ENCODE measurements around the gene COL12A1. TPM values are rescaled to one million over a fixed set of nuclear protein-coding genes. Genes with fewer than 3 reads are reported as not detected.

Gene COL12A1
- total RNA-seq, 1 experiment from 2014 or later = 9.5 TPM

GRCh38 chr6:75065523-75065922 is 140.3 kb downstream of the COL12A1 start:
- H3K4me1 ChIP-seq (ENCODE audit: insufficient read depth, low read length, poor library complexity, severe bottlenecking) = peaks cover 13% of the 10 kb centered on the region
- POLR2A ChIA-PET (ENCODE audit: low non-redundant PET) = no interaction called here

GRCh38 chr6:75052491-75052890 is 153.4 kb downstream of the COL12A1 start:
- DNase-seq (ENCODE audit: low spot score) = no peak
- intact Hi-C loops (cut with micrococcal nuclease; ENCODE audit: unreplicated experiment) = no loop called here
- no peaks in the 10 kb centered on the region for H3K27me3 ChIP-seq (replicated peaks; ENCODE audit: insufficient read depth, low read depth, low read length, poor library complexity)
- no peaks in the 10 kb centered on the region for H3K36me3 ChIP-seq (ENCODE audit: insufficient read depth, low read length, poor library complexity, severe bottlenecking)
- TF ChIP-seq EZH2 (IDR thresholded peaks at IDR 0.05; ENCODE audit: borderline replicate concordance, low read depth, low read length, poor library complexity, severe bottlenecking) = no peak
- TF ChIP-seq CTCF (conservative IDR thresholded peaks at IDR 0.05; ENCODE audit: low read depth, low read length) = no peak
- BruUV-seq (replicated peaks) = no TSS peak
- CTCF ChIA-PET = no interaction called here
- POLR2A ChIA-PET (ENCODE audit: low non-redundant PET) = no interaction called here
- no peaks in the 10 kb centered on the region for H3K9me3 ChIP-seq (ENCODE audit: low read depth, low read length, poor library complexity, severe bottlenecking)
- H3K4me3 ChIP-seq (ENCODE audit: low read depth, low read length, poor library complexity, severe bottlenecking) = no peak overlapping the region
- no peak overlapping the region for H3K27ac ChIP-seq (ENCODE audit: low read depth, low read length, poor library complexity, severe bottlenecking)
- no peaks in the 10 kb centered on the region for H3K4me1 ChIP-seq (ENCODE audit: insufficient read depth, low read length, poor library complexity, severe bottlenecking)

More at GRCh38 chr6:75065523-75065922, 140.3 kb downstream of the COL12A1 start:
- intact Hi-C loops (cut with micrococcal nuclease; ENCODE audit: unreplicated experiment) = no loop called here
- H3K9me3 ChIP-seq (ENCODE audit: low read depth, low read length, poor library complexity, severe bottlenecking) = no peaks in the 10 kb centered on the region
- H3K27ac ChIP-seq (ENCODE audit: low read depth, low read length, poor library complexity, severe bottlenecking) = no peak overlapping the region
- no TSS peak for BruUV-seq (replicated peaks)
- CTCF ChIA-PET = no interaction called here
- H3K4me3 ChIP-seq (ENCODE audit: low read depth, low read length, poor library complexity, severe bottlenecking) = no peak overlapping the region
- TF ChIP-seq CTCF (conservative IDR thresholded peaks at IDR 0.05; ENCODE audit: low read depth, low read length) = peak; percentile 44
- TF ChIP-seq EZH2 (IDR thresholded peaks at IDR 0.05; ENCODE audit: borderline replicate concordance, low read depth, low read length, poor library complexity, severe bottlenecking) = no peak
- H3K36me3 ChIP-seq (ENCODE audit: insufficient read depth, low read length, poor library complexity, severe bottlenecking) = no peaks in the 10 kb centered on the region
- H3K27me3 ChIP-seq (replicated peaks; ENCODE audit: insufficient read depth, low read depth, low read length, poor library complexity) = no peaks in the 10 kb centered on the region
- DNase-seq (ENCODE audit: low spot score) = peak; percentile 95

- intact Hi-C loops (cut with micrococcal nuclease; ENCODE audit: unreplicated experiment) = no loop called here
- POLR2A ChIA-PET (ENCODE audit: low non-redundant PET) = no interaction called here
- DNase-seq (ENCODE audit: low spot score) = no peak
- no peak for TF ChIP-seq EZH2 (IDR thresholded peaks at IDR 0.05; ENCODE audit: borderline replicate concordance, low read depth, low read length, poor library complexity, severe bottlenecking)
- no peak for TF ChIP-seq CTCF (conservative IDR thresholded peaks at IDR 0.05; ENCODE audit: low read depth, low read length)
- no peaks in the 10 kb centered on the region for H3K9me3 ChIP-seq (ENCODE audit: low read depth, low read length, poor library complexity, severe bottlenecking)
- CTCF ChIA-PET = no interaction called here
- no peaks in the 10 kb centered on the region for H3K27me3 ChIP-seq (replicated peaks; ENCODE audit: insufficient read depth, low read depth, low read length, poor library complexity)
- no peak overlapping the region for H3K4me3 ChIP-seq (ENCODE audit: low read depth, low read length, poor library complexity, severe bottlenecking)
- BruUV-seq (replicated peaks) = no TSS peak
- H3K4me1 ChIP-seq (ENCODE audit: insufficient read depth, low read length, poor library complexity, severe bottlenecking) = no peaks in the 10 kb centered on the region
- H3K27ac ChIP-seq (ENCODE audit: low read depth, low read length, poor library complexity, severe bottlenecking) = no peak overlapping the region
- no peaks in the 10 kb centered on the region for H3K36me3 ChIP-seq (ENCODE audit: insufficient read depth, low read length, poor library complexity, severe bottlenecking)
Observed at GRCh38 chr6:75049308-75049707, 156.5 kb downstream of the COL12A1 start.
